Neural cell (in vitro differentiated cells): ENCODE data around the gene RPS27L. TPM values are rescaled to one million over a fixed set of nuclear protein-coding genes. Genes with fewer than 3 reads are reported as not detected.

Source experiments
- H2AFZ ChIP-seq: fragments of 200-600, 300-800 bp; sonication (generic), shearing (Covaris generic); 2 replicates; pipeline ENCODE4 v1.6.0; 2014; ENCODE audit warnings: low read depth, mild to moderate bottlenecking, antibody characterized with exemption, low read length, moderate library complexity
- H3F3A ChIP-seq: fragments of 200-600 bp; shearing (Covaris generic); 2 replicates; pipeline ENCODE4 v1.6.1; 2016; ENCODE audit warnings: mild to moderate bottlenecking, moderate library complexity, mixed read lengths, antibody characterized with exemption, low read length; ENCODE audit not compliant: insufficient read depth, poor library complexity, severe bottlenecking
- H3K27ac ChIP-seq: fragments of 200-600, 300-800 bp; sonication (generic), shearing (Covaris generic); 2 replicates; pipeline ENCODE4 v1.5.1; 2014; ENCODE audit warnings: mild to moderate bottlenecking, low read length, moderate library complexity
- H3K27me3 ChIP-seq: fragments of 300-800, 200-600 bp; sonication (generic), shearing (Covaris generic); 2 replicates; pipeline ENCODE4 v1.6.0; 2014; ENCODE audit warnings: mild to moderate bottlenecking, low read depth, low read length, moderate library complexity; ENCODE audit not compliant: insufficient read depth
- H3K36me3 ChIP-seq: fragments of 300-800, 200-600 bp; sonication (generic), shearing (Covaris generic); 2 replicates; pipeline ENCODE4 v1.5.1; 2014; ENCODE audit warnings: mild to moderate bottlenecking, antibody characterized with exemption, low read length, moderate library complexity; ENCODE audit not compliant: insufficient read depth
- H3K4me2 ChIP-seq: fragments of 300-800, 200-600 bp; sonication (generic), shearing (Covaris generic); 2 replicates; pipeline ENCODE4 v1.6.0; 2014; ENCODE audit warnings: mild to moderate bottlenecking, low read length
- H3K4me3 ChIP-seq: fragments of 300-800, 200-600 bp; sonication (generic), shearing (Covaris generic); 2 replicates; pipeline ENCODE4 v1.5.1; 2014; ENCODE audit warnings: mild to moderate bottlenecking, low read length, moderate library complexity
- H3K79me2 ChIP-seq: fragments of 200-600 bp; shearing (Covaris generic); replicated peaks from 2 replicates; pipeline ENCODE4 v1.6.0; 2014; ENCODE audit warnings: mild to moderate bottlenecking, low read length, moderate library complexity; ENCODE audit not compliant: insufficient read depth
- H3K9ac ChIP-seq: fragments of 300-800, 200-600 bp; sonication (generic), shearing (Covaris generic); 2 replicates; pipeline ENCODE4 v1.6.1; 2016; ENCODE audit warnings: mild to moderate bottlenecking, low read length, mixed read lengths
- H3K9me2 ChIP-seq: fragments of 200-600 bp; shearing (Covaris generic); 2 replicates; pipeline ENCODE4 v1.6.1; 2016; ENCODE audit warnings: mild to moderate bottlenecking, low read length, mixed read lengths; ENCODE audit not compliant: insufficient read depth
- H3K9me3 ChIP-seq: fragments of 200-600, 300-800 bp; sonication (generic), shearing (Covaris generic); 2 replicates; pipeline ENCODE4 v1.6.1; 2016; ENCODE audit warnings: mild to moderate bottlenecking, mixed run types, low read length, moderate library complexity, mixed read lengths
- H4K20me1 ChIP-seq: fragments of 200-600 bp; shearing (Covaris generic); 2 replicates; pipeline ENCODE4 v1.6.1; 2016; ENCODE audit warnings: mild to moderate bottlenecking, mixed run types; ENCODE audit not compliant: insufficient read depth
- CTCF ChIP-seq: fragments of 450-650 bp; IDR thresholded peaks from 2 replicates; pipeline ENCODE4 v1.5.1; 2014; ENCODE audit warnings: antibody characterized with exemption, mild to moderate bottlenecking, moderate library complexity; ENCODE audit not compliant: poor library complexity, severe bottlenecking
- EP300 ChIP-seq: fragments of 450-650 bp; conservative IDR thresholded peaks from 2 replicates; pipeline ENCODE4 v1.6.1; 2014; ENCODE audit warnings: antibody characterized with exemption, mild to moderate bottlenecking, moderate library complexity; ENCODE audit not compliant: poor library complexity, severe bottlenecking
- EZH2 ChIP-seq: fragments of 200-600, 300-800 bp; shearing (Covaris generic), sonication (generic); IDR thresholded peaks from 2 replicates; pipeline ENCODE4 v1.6.1; 2014; ENCODE audit warnings: antibody characterized with exemption, low read length, borderline replicate concordance, mild to moderate bottlenecking; ENCODE audit not compliant: insufficient read depth, poor library complexity, severe bottlenecking
- MXI1 ChIP-seq: fragments of 450-650 bp; conservative IDR thresholded peaks from 2 replicates; pipeline ENCODE4 v1.6.1; 2014; ENCODE audit warnings: antibody characterized with exemption, mild to moderate bottlenecking; ENCODE audit not compliant: poor library complexity, severe bottlenecking
- POLR2AphosphoS5 ChIP-seq: IDR thresholded peaks from 2 replicates; pipeline ENCODE4 v1.6.1; 2012
- RAD21 ChIP-seq: fragments of 450-650 bp; conservative IDR thresholded peaks from 2 replicates; pipeline ENCODE4 v1.6.1; 2014; ENCODE audit warnings: antibody characterized with exemption, mild to moderate bottlenecking, moderate library complexity
- REST ChIP-seq: IDR thresholded peaks from 2 replicates; pipeline ENCODE4 v1.6.1; 2012; ENCODE audit warnings: borderline replicate concordance
- SMC3 ChIP-seq: fragments of 450-650 bp; conservative IDR thresholded peaks from 2 replicates; pipeline ENCODE4 v1.6.1; 2014; ENCODE audit warnings: antibody characterized with exemption, mild to moderate bottlenecking, moderate library complexity; ENCODE audit not compliant: poor library complexity
- TAF1 ChIP-seq: IDR thresholded peaks from 2 replicates; pipeline ENCODE4 v1.6.1; 2012; ENCODE audit warnings: low read depth
- polyA plus RNA-seq: library from polyadenylated mRNA; depleted of rRNA; stranded (reverse); fragments of >200 nt; gene quantifications from 2 replicates; pipeline ENCODE4 v1.2.3, GENCODE V29; 2014

The RPS27L gene
- polyA plus RNA-seq, 1 donor from 2014 or later, result 58.2 TPM

- no peak overlapping the region for H2AFZ ChIP-seq
- H3K4me2 ChIP-seq, result no peak overlapping the region
- H3K4me3 ChIP-seq, result no peak overlapping the region
- H3K36me3 ChIP-seq, result no peaks in the 10 kb centered on the region
- no peaks in the 10 kb centered on the region for H3K9me3 ChIP-seq
- no peak overlapping the region for H3K9ac ChIP-seq
- no peaks in the 10 kb centered on the region for H3K9me2 ChIP-seq
- no peaks in the 10 kb centered on the region for H3K27me3 ChIP-seq
- no peaks in the 10 kb centered on the region for H3K79me2 ChIP-seq
- TF ChIP-seq CTCF, result no peak
- TF ChIP-seq POLR2AphosphoS5, result no peak
- TF ChIP-seq SMC3, result no peak
- TF ChIP-seq REST, result no peak
- TF ChIP-seq RAD21, result no peak
- TF ChIP-seq MXI1, result no peak
- TF ChIP-seq EZH2, result no peak
- no peak for TF ChIP-seq TAF1
- no peak for TF ChIP-seq EP300
- no peak overlapping the region for H3K27ac ChIP-seq
- H3F3A ChIP-seq, result no peaks in the 10 kb centered on the region
- no peaks in the 10 kb centered on the region for H4K20me1 ChIP-seq
Observed at GRCh38 chr15:63181648-63182047, 24.4 kb upstream of the RPS27L start.

- H3K79me2 ChIP-seq, result no peaks in the 10 kb centered on the region
- no peaks in the 10 kb centered on the region for H3K9me2 ChIP-seq
- no peaks in the 10 kb centered on the region for H4K20me1 ChIP-seq
- no peaks in the 10 kb centered on the region for H3K9me3 ChIP-seq
- no peak overlapping the region for H3K4me3 ChIP-seq
- no peak overlapping the region for H3K4me2 ChIP-seq
- H2AFZ ChIP-seq, result no peak overlapping the region
- H3K36me3 ChIP-seq, result no peaks in the 10 kb centered on the region
- H3K27ac ChIP-seq, result no peak overlapping the region
- no peak for TF ChIP-seq EP300
- TF ChIP-seq REST, result no peak
- no peak for TF ChIP-seq SMC3
- no peak for TF ChIP-seq RAD21
- no peak for TF ChIP-seq CTCF
- TF ChIP-seq MXI1, result no peak
- TF ChIP-seq TAF1, result no peak
- no peak for TF ChIP-seq EZH2
- no peak for TF ChIP-seq POLR2AphosphoS5
- no peaks in the 10 kb centered on the region for H3K27me3 ChIP-seq
- no peak overlapping the region for H3K9ac ChIP-seq
- no peaks in the 10 kb centered on the region for H3F3A ChIP-seq
Observed at GRCh38 chr15:63180746-63181145, 23.5 kb upstream of the RPS27L start.
